ENCODE results near the gene HDGFL1.

The HDGFL1 gene

DNA sequence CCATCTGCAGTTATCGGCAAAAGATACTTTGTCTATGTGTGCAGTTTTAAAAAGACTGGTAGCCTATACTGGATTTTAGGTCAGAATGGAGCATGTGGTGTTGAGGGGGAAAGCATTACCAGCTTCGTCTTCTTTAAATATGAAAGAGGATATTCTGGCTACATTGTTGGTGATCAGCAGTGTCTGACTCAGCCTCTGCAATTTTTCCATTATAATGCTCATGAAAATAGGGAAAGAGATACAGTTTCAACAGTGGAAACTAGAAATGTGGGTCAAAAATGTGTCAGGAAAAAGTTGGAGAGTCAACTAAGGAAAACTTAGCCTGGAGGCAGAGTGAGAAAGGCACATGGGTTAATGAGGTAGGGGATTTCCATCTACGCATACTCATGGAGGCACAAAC lies 45.2 kb downstream of the HDGFL1 start:
- H3K27me3 Mint-ChIP-seq, result no peaks in the 10 kb centered on the region
- no peak for ATAC-seq

DNA sequence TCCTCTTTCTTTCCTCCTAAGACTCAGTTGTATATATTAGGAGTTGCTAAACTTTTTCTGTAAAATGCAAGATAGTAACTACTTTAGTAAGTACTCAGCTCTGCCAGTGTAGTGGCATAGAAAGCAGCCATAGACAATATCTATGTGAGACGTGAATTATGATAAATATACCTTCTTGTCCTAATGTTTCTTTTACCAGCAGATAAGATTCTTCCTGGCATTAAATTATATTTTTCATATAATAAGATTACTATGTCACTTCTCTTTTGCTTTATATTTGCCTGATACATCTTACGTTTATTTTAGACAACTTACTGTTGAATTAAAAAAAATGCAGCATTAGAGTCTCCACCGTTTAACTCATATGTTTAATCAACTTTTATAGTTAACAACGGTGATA lies 51.7 kb downstream of the HDGFL1 start:
- H3K4me1 Mint-ChIP-seq, result no peaks in the 10 kb centered on the region
- no peak for ATAC-seq
- no peaks in the 10 kb centered on the region for H3K27me3 Mint-ChIP-seq
- H3K4me3 Mint-ChIP-seq, result no peak overlapping the region
- H3K27ac Mint-ChIP-seq, result no peak overlapping the region
- DNase-seq, result no peak
- peaks cover 8 to 13% of the 10 kb centered on the region in 2 donors for H3K9me3 Mint-ChIP-seq

More for the DNA sequence above, 45.2 kb downstream of the HDGFL1 start:
- no peaks in the 10 kb centered on the region for H3K4me1 Mint-ChIP-seq
- DNase-seq, result no peak
- no peak overlapping the region for H3K4me3 Mint-ChIP-seq
- H3K27ac Mint-ChIP-seq, result no peak overlapping the region
- H3K9me3 Mint-ChIP-seq, result peaks cover 8 to 12% of the 10 kb centered on the region in 2 donors

Measured in stimulated activated naive CD8-positive, alpha-beta T cell treated with anti-CD3 and anti-CD28 coated beads, Interleukin-15, amount 100 ng/mL, for 72 hours (primary cell).